Activated CD8-positive, alpha-beta memory T cell treated with anti-CD3 and anti-CD28 coated beads for 24 hours (primary cell): ENCODE results near the gene REEP5.
"Not testable (repeated sequence)": the region's sequence is repeated elsewhere in the genome, so short reads cannot be mapped to it uniquely, and the experiment has no call there.

Experiments used
- DNase-seq: peaks from one replicate; pipeline ENCODE4 v3.0.0-alpha.2; 2020

REEP5 gene

GRCh38 chr5:112931473-112931872 lies 9.4 kb upstream of the REEP5 start:
- no peak for DNase-seq

- no peak for DNase-seq
Measured at GRCh38 chr5:112930082-112930344, 8.0 kb upstream of the REEP5 start.

GRCh38 chr5:112929336-112930081 lies 7.5 kb upstream of the REEP5 start:
- no peak for DNase-seq

- no peak for DNase-seq
Measured at GRCh38 chr5:112923988-112924387, 2.0 kb upstream of the REEP5 start.

GRCh38 chr5:112923148-112923917 lies 1.3 kb upstream of the REEP5 start:
- DNase-seq, result peak; percentile 65

- peak; percentile 84 for DNase-seq
Measured at GRCh38 chr5:112921026-112921832, 798 bp downstream of the REEP5 start.

- DNase-seq, result no peak
Measured at GRCh38 chr5:112919972-112920371, 2.1 kb downstream of the REEP5 start.

- DNase-seq, result no peak
Measured at GRCh38 chr5:112918679-112919078, 3.3 kb downstream of the REEP5 start.

- DNase-seq, result no peak
Measured at GRCh38 chr5:112918136-112918535, 3.9 kb downstream of the REEP5 start.

GRCh38 chr5:112917453-112917995 lies 4.5 kb downstream of the REEP5 start:
- no peak for DNase-seq

- no peak for DNase-seq
Measured at GRCh38 chr5:112915831-112916230, 6.2 kb downstream of the REEP5 start.

- no peak for DNase-seq
Measured at GRCh38 chr5:112914584-112914983, 7.4 kb downstream of the REEP5 start.

- no peak for DNase-seq
Measured at GRCh38 chr5:112910529-112910928, 11.5 kb downstream of the REEP5 start.

GRCh38 chr5:112908854-112909253 lies 13.2 kb downstream of the REEP5 start:
- no peak for DNase-seq

- DNase-seq, result no peak
Measured at GRCh38 chr5:112907166-112907631, 14.8 kb downstream of the REEP5 start.

- no peak for DNase-seq
Measured at GRCh38 chr5:112906637-112907036, 15.4 kb downstream of the REEP5 start.

- DNase-seq, result not testable (repeated sequence)
Measured at GRCh38 chr5:112904996-112905395, 17.0 kb downstream of the REEP5 start.

GRCh38 chr5:112902561-112902960 lies 19.5 kb downstream of the REEP5 start:
- DNase-seq, result no peak

- DNase-seq, result no peak
Measured at GRCh38 chr5:112895682-112896081, 26.3 kb downstream of the REEP5 start.

GRCh38 chr5:112892776-112893175 lies 29.3 kb downstream of the REEP5 start:
- DNase-seq, result no peak

- DNase-seq, result not testable (repeated sequence)
Measured at GRCh38 chr5:112892066-112892465, 30.0 kb downstream of the REEP5 start.

- no peak for DNase-seq
Measured at GRCh38 chr5:112886975-112887374, 35.1 kb downstream of the REEP5 start.

- no peak for DNase-seq
Measured at GRCh38 chr5:112885001-112885400, 37.0 kb downstream of the REEP5 start.
